Kidney epithelial cell (primary cell): ENCODE measurements around the gene TEX261. TPM values are rescaled to one million over a fixed set of nuclear protein-coding genes. Genes with fewer than 3 reads are reported as not detected.
A peak's percentile ranks its signal among the peaks of the same experiment; 100 is the strongest.

Experiments
- DNase-seq: peaks from one replicate; pipeline ENCODE4 v3.0.0-alpha.2; 2010; ENCODE audit warnings: low read depth
- H3K27me3 ChIP-seq: 2 replicates; pipeline ENCODE4 v1.6.0; 2011; ENCODE audit warnings: low read length; ENCODE audit not compliant: control insufficient read depth, insufficient read depth
- H3K36me3 ChIP-seq: 2 replicates; pipeline ENCODE4 v1.5.1; 2011; ENCODE audit warnings: low read length; ENCODE audit not compliant: control insufficient read depth, insufficient read depth
- H3K4me3 ChIP-seq: 2 replicates; pipeline ENCODE4 v1.5.1; 2011; ENCODE audit warnings: low read depth, mild to moderate bottlenecking, control low read depth, low read length
- CTCF ChIP-seq: IDR thresholded peaks from 2 replicates; pipeline ENCODE4 v1.5.1; 2011; ENCODE audit warnings: mild to moderate bottlenecking, moderate library complexity, low read length, control low read depth, inconsistent platforms; ENCODE audit not compliant: insufficient read depth, poor library complexity, severe bottlenecking
- total RNA-seq: library from RNA; depleted of rRNA; stranded (reverse); fragments of >200 nt; gene quantifications from 2 replicates; pipeline ENCODE4 v1.2.3, GENCODE V29; 2015

The TEX261 gene
- total RNA-seq, 1 donor from 2014 or later, result 45.2 TPM

- H3K27me3 ChIP-seq, result no peaks in the 10 kb centered on the region
- DNase-seq, result no peak
- no peak overlapping the region for H3K4me3 ChIP-seq
- H3K36me3 ChIP-seq, result no peaks in the 10 kb centered on the region
- no peak for TF ChIP-seq CTCF
Observed at GRCh38 chr2:70949086-70949485, 45.6 kb downstream of the TEX261 start.

DNA sequence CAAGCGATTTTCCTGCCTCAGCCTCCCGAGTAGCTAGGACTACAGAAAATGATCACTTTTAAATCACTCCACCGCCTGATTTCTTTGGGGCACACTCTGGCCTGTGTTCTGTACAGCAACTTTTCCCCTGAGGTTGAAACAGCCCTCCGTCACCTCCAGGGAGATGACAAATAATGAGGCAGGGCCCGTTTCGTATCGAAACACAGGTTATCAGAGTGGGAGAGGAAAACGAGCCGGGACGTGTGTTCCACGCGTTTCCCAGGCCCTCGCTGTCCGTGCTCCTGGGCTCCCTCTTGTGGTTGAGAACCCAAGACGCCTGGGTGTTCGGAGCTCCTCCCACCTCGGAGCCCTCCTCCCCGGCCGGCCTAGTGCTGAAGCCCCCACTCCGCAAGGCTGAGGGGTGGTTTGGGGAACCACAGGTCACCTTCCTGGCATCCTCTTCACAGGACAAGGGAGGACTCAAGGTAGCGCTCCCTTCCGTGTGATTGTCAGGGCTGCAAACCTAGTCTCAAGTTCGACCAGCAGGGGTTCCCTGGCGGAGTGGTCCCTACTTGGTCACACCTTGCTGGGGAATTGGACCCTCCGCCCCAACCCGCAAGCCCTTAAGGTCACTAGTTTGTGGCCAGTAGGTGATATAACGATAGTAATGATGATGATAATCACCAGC, 46.2 kb downstream of the TEX261 start:
- Histone ChIP-seq H3K4me3 (no peak overlapping the region), H3K36me3 (no peaks in the 10 kb centered on the region), H3K27me3 (no peaks in the 10 kb centered on the region)
- no peak for DNase-seq
- TF ChIP-seq CTCF, result peak; percentile 91

DNA sequence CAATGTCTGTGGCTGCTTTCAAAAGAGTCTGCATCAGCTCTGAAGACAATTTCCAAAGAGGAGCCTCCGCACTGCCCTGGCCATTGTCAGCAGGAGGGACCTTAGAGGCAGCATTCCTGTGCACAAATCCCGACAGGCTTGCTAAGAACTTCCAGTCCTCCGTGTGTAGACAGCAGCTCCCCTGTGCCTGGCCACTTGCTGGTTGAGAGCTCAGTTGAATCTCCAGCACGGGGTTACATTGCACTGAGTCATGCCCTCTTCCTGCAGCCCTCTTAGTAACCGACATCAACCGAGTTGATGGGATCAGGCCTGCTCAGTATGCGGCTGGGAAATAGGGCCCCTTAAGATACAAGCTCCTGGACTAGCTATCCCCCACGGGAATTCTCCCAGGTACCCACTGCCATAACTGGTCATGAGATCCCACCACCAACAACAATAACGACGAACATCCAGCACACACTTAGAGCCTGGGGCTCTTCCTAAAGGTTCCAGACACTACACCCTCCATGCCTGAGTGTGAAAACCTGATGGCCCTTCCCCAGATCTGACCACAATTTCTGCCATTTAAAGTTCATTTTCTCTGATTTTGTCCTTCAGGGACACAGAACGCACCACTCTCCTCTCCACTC, 47.0 kb downstream of the TEX261 start:
- Histone ChIP-seq H3K4me3 (no peak overlapping the region), H3K27me3 (no peaks in the 10 kb centered on the region), H3K36me3 (no peaks in the 10 kb centered on the region)
- no peak for TF ChIP-seq CTCF
- no peak for DNase-seq

DNA sequence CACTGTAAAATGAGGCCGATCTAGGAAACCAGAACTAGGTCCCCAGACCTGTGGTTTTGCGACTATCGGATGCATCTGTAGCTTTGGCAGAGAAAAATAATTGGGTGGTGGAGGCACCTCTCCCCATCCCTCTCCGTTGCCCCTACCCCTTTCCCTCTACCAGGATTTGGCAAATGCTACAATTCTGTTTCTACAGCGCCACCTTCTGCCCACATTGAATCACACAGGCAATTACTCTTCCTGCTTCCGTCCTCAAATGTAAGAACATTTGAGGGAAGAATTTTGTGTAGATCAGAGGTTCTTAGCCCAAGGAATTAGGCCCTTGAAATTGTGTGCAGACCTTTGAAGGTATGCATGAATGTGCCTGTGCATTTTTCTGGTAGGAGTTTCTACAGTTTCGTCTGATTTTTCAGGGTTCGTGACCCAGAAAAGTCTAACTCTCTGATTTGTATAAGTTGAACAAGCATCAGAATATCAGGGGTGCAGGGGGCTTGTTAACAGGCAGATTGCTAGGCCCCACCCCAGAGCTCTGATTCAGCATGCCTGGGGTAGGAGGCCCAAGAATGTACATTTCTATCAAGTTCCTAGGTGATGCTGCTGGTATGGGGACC, 47.7 kb downstream of the TEX261 start:
- Histone ChIP-seq H3K4me3 (no peak overlapping the region), H3K36me3 (no peaks in the 10 kb centered on the region), H3K27me3 (no peaks in the 10 kb centered on the region)
- no peak for DNase-seq
- TF ChIP-seq CTCF, result peak; percentile 76

DNA sequence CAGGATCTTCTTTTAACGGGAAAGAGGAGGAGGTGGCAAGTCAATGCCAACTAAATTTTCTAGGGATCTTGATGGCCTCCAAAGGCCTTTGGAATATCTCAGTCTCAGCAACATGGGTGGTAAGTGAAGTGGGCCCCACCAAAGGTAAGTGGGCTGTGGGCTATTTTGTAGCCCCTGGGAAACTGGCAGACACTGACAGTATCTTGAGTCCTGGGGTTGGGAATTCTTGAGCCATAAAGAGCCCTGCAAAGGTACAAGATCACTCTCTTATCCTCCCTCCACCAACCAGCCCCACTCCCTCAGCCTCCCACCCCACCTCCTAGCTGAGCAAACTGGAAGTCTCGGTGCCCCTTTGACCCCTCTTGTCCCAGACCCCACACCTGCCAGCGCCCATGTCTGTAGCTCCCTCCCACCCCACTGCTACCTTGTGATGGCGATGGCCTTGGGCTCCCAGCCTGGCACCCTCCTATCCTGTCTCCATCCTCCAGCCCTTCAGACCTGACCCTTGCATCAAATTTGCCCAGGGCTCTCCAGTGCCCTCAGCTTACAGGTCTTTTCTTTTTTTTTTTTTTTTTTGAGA, 50.5 kb downstream of the TEX261 start:
- no peaks in the 10 kb centered on the region for H3K36me3 ChIP-seq
- no peak overlapping the region for H3K4me3 ChIP-seq
- TF ChIP-seq CTCF, result no peak

More for the DNA sequence above, 50.5 kb downstream of the TEX261 start:
- peaks cover 8% of the 10 kb centered on the region for H3K27me3 ChIP-seq
- no peak for DNase-seq
